ENCODE measurements around the gene STAT1.

DNA sequence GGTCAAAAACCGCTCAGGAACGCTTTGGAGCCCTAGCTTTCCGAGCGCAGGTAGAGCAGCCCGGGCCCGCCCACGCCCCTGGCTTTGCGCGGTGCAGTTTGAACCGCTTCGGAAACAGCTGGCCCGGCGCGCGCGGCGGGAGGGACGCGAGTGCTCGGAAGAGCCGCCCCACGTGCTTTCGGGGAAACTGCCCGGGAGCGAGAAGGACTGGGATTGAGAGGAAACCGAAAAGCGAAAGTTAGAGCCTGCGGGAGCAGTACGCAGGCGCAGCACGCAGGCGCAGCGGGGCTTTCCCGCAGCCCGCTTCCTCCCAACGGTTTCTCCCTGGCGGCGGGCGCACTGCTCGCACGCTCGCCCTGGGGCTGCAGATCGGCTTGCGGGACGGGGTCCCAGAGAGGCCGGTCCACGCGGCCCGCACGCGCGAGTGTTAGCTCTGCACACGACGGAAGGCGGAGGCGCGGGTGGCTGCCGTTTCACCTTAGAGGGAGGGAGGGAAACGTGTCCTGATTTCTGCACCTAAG is 6.3 kb upstream of the STAT1 start:
- TF ChIP-seq, protein P1, sequence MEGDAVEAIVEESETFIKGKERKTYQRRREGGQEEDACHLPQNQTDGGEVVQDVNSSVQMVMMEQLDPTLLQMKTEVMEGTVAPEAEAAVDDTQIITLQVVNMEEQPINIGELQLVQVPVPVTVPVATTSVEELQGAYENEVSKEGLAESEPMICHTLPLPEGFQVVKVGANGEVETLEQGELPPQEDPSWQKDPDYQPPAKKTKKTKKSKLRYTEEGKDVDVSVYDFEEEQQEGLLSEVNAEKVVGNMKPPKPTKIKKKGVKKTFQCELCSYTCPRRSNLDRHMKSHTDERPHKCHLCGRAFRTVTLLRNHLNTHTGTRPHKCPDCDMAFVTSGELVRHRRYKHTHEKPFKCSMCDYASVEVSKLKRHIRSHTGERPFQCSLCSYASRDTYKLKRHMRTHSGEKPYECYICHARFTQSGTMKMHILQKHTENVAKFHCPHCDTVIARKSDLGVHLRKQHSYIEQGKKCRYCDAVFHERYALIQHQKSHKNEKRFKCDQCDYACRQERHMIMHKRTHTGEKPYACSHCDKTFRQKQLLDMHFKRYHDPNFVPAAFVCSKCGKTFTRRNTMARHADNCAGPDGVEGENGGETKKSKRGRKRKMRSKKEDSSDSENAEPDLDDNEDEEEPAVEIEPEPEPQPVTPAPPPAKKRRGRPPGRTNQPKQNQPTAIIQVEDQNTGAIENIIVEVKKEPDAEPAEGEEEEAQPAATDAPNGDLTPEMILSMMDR (IDR thresholded peaks at IDR 0.05; ENCODE audit: borderline replicate concordance, extremely low read depth, low read length, poor library complexity, severe bottlenecking): no peak
- no peak for TF ChIP-seq EZH2 (IDR thresholded peaks at IDR 0.05; ENCODE audit: borderline replicate concordance, low read depth, low read length, severe bottlenecking)
